Ascending aorta (tissue), 2 donors: ENCODE results near the gene CDSN. TPM values are rescaled to one million over a fixed set of nuclear protein-coding genes. Genes with fewer than 3 reads are reported as not detected.

Experiments used
- DNase-seq, 2 donors: peaks; one replicate each; pipeline ENCODE4 v3.0.0-alpha.2; 2019; ENCODE audit warnings: low spot score in 2 of 2
- H3K27ac ChIP-seq, 2 donors: fragments of 200-600 bp; sonication (generic); one replicate each; pipeline ENCODE4 v1.5.1; 2016 to 2017; ENCODE audit warnings: mild to moderate bottlenecking in 1 of 2
- H3K27me3 ChIP-seq: fragments of 200-600 bp; sonication (generic); one replicate; pipeline ENCODE4 v1.5.1; 2017
- H3K36me3 ChIP-seq, 2 donors: fragments of 200-600 bp; sonication (generic); one replicate each; pipeline ENCODE4 v1.5.1; 2016
- H3K4me1 ChIP-seq, 2 donors: fragments of 200-600 bp; sonication (generic); one replicate each; pipeline ENCODE4 v1.5.1; 2016 to 2017; ENCODE audit warnings: mild to moderate bottlenecking in 1 of 2
- H3K4me3 ChIP-seq, 2 donors: fragments of 200-600 bp; sonication (generic); one replicate each; pipeline ENCODE4 v1.5.1; 2016 to 2017; ENCODE audit warnings: mild to moderate bottlenecking in 1 of 2
- H3K9me3 ChIP-seq, 2 donors: fragments of 200-600 bp; sonication (generic); one replicate each; pipeline ENCODE4 v1.5.1; 2016
- CTCF ChIP-seq, 3 experiments: fragments of 200-600 bp in 2 of 3; fragments of 450-650 bp in 1 of 3; sonication (generic) in 2 of 3; IDR thresholded peaks; one replicate each; pipeline ENCODE4 v1.5.1; 2016 to 2019; ENCODE audit warnings: antibody characterized with exemption in 3 of 3, mild to moderate bottlenecking in 1 of 3, moderate library complexity in 1 of 3
- intact Hi-C: fragments of 100-400 bp; cut with DNase I; formaldehyde crosslinking; loops from one replicate; pipeline ENCODE4 v1.15.1; 2023
- total RNA-seq: library from RNA; depleted of rRNA; stranded (reverse); fragments of >200 nt; gene quantifications from one replicate; pipeline ENCODE4 v1.1.0, GENCODE V29; 2016

Gene CDSN
- total RNA-seq, 1 donor from 2014 or later = not detected

- Histone ChIP-seq H3K4me3 (no peak overlapping the region), H3K9me3 (no peaks in the 10 kb centered on the region), H3K36me3 (no peaks in the 10 kb centered on the region), H3K4me1 (no peaks in the 10 kb centered on the region), H3K27ac (no peak overlapping the region), H3K27me3 (no peaks in the 10 kb centered on the region)
- DNase-seq = no peak
- intact Hi-C loops = no loop called here
- no peak for TF ChIP-seq CTCF (IDR thresholded peaks at IDR 0.05)
These were observed 12.6 kb upstream of the CDSN start for GRCh38 chr6:31132806-31133205.

GRCh38 chr6:31131595-31131994 lies 11.3 kb upstream of the CDSN start:
- no peak for TF ChIP-seq CTCF (IDR thresholded peaks at IDR 0.05)
- no peak for DNase-seq

GRCh38 chr6:31130751-31131150 lies 10.5 kb upstream of the CDSN start:
- intact Hi-C loops = no loop called here
- Histone ChIP-seq H3K4me1 (no peaks in the 10 kb centered on the region), H3K27me3 (no peaks in the 10 kb centered on the region), H3K27ac (no peak overlapping the region), H3K4me3 (no peak overlapping the region), H3K36me3 (no peaks in the 10 kb centered on the region), H3K9me3 (no peaks in the 10 kb centered on the region)
- TF ChIP-seq CTCF (IDR thresholded peaks at IDR 0.05) = no peak
- DNase-seq = no peak

More at GRCh38 chr6:31131595-31131994, 11.3 kb upstream of the CDSN start:
- H3K27ac ChIP-seq = no peak overlapping the region
- no peak overlapping the region for H3K4me3 ChIP-seq
- H3K4me1 ChIP-seq = no peaks in the 10 kb centered on the region
- H3K9me3 ChIP-seq = no peaks in the 10 kb centered on the region
- intact Hi-C loops = no loop called here
- no peaks in the 10 kb centered on the region for H3K36me3 ChIP-seq
- no peaks in the 10 kb centered on the region for H3K27me3 ChIP-seq

GRCh38 chr6:31129130-31129529 lies 8.9 kb upstream of the CDSN start:
- TF ChIP-seq CTCF (IDR thresholded peaks at IDR 0.05) = no peak
- intact Hi-C loops = no loop called here
- DNase-seq = no peak

GRCh38 chr6:31128093-31128676 lies 7.9 kb upstream of the CDSN start:
- TF ChIP-seq CTCF (IDR thresholded peaks at IDR 0.05) = peak; percentile 43 to 90 (median 82)
- no peaks in the 10 kb centered on the region for H3K36me3 ChIP-seq
- no peaks in the 10 kb centered on the region for H3K9me3 ChIP-seq
- peak in 1 of 2 donors; percentile 76 for DNase-seq
- no peaks in the 10 kb centered on the region for H3K27me3 ChIP-seq
- peaks cover 0 to under 1% of the 10 kb centered on the region in 2 donors for H3K4me1 ChIP-seq
- intact Hi-C loops = no loop called here
- no peak overlapping the region for H3K27ac ChIP-seq
- H3K4me3 ChIP-seq = no peak overlapping the region

More at GRCh38 chr6:31129130-31129529, 8.9 kb upstream of the CDSN start:
- Histone ChIP-seq H3K9me3 (no peaks in the 10 kb centered on the region), H3K27ac (no peak overlapping the region), H3K4me3 (no peak overlapping the region), H3K27me3 (no peaks in the 10 kb centered on the region), H3K36me3 (no peaks in the 10 kb centered on the region), H3K4me1 (no peaks in the 10 kb centered on the region)
